Stimulated activated CD8-positive, alpha-beta memory T cell treated with anti-CD3 and anti-CD28 coated beads, Interleukin-4, amount 100 ng/mL, for 4 hours (primary cell): ENCODE measurements around the gene FEM1C.

ENCODE experiments used
- DNase-seq, 2 donors: peaks; one replicate each; pipeline ENCODE4 v3.0.0-alpha.2; 2020; ENCODE audit warnings: low read depth in 2 of 2, low spot score in 1 of 2

FEM1C gene, protein sequence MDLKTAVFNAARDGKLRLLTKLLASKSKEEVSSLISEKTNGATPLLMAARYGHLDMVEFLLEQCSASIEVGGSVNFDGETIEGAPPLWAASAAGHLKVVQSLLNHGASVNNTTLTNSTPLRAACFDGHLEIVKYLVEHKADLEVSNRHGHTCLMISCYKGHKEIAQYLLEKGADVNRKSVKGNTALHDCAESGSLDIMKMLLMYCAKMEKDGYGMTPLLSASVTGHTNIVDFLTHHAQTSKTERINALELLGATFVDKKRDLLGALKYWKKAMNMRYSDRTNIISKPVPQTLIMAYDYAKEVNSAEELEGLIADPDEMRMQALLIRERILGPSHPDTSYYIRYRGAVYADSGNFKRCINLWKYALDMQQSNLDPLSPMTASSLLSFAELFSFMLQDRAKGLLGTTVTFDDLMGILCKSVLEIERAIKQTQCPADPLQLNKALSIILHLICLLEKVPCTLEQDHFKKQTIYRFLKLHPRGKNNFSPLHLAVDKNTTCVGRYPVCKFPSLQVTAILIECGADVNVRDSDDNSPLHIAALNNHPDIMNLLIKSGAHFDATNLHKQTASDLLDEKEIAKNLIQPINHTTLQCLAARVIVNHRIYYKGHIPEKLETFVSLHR

GRCh38 chr5:115544436-115545350 lies at the start of gene FEM1C:
Gene FEM1C (minus strand): TSS chr5:115544775. CDS start chr5:115543493, 1,282 bp downstream.
- peak; percentile 97 to 98 for DNase-seq

DNA sequence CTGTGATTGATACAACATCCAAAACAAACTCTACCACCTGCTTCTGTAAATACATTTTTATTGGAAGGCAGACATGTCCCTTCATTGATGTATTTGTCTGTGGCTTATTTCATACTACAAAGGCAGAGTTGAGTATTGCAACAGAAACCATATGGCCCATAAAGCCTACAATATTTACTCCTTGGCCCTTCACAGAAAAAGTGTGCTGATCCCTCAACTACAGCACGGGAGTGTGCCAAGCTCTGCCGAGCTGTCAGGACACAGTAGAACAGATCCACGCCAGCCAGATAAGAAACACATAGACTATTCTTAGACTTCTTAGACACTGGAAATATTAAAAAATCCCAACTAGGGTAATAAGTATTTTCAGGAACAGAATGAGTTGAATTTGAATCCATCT lies 44.5 kb upstream of the FEM1C start:
- no peak for DNase-seq

- DNase-seq = no peak
These were observed 44.1 kb upstream of the FEM1C start for GRCh38 chr5:115588640-115589039.

GRCh38 chr5:115586525-115587146 lies 42.1 kb upstream of the FEM1C start:
- DNase-seq = no peak

DNA sequence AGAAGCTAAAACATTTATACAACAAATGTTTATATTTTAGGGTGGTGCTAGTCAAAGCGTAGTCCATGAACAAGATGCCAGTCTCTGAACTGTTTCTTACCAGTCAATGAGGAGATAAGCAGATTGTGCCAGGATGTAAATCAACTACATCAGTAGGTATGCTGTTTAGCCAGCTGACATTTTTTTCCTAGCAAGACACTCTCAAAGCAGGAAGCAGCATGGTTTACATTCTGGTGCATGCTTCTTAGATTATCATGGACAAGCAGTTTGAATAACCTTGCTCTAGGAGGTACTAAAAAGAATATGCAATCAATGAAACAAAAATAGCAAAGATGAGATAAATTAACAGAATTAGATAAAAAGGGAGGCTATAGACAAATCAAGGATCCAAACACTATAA lies 40.7 kb upstream of the FEM1C start:
- no peak for DNase-seq

DNA sequence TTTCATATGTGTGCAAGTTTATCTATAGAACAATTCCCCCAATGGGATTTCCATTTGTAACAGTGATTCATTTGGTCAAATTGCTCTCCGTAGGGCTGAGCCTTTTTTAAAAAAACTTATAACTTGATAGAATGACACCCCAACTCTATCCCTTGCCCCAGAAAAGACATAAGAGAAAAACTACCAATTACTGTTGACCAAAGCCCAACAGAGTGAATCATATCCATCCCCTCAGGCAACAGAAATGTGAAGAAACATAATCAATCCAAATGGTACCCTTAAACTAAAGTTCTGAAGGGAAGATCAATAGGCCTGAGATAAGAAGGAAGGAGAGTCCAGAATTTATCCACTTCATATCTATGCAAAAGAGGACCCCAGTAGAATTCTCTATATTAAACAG lies 39.9 kb upstream of the FEM1C start:
- DNase-seq = no peak

DNA sequence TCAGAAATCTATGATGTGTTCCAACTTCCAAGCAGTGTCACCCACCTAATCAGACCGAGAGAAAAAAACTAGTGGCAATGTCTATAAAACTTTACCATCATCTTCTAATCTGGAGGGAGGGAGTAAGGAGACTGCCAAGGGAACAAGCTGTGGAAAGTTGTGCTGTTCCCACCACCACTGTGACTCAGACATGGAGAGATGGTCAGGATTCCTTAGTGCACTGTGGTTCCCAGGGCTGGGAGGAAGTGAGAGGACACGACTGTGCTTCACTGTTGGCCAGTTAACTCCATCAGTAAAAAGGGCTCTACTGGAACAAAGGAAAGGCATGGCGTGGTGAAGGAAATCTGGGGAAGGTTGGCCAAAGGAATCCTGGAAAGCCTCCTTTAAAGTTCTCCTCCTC lies 38.9 kb upstream of the FEM1C start:
- DNase-seq = no peak

- no peak for DNase-seq
These were observed 36.4 kb upstream of the FEM1C start for GRCh38 chr5:115580941-115581340.

DNA sequence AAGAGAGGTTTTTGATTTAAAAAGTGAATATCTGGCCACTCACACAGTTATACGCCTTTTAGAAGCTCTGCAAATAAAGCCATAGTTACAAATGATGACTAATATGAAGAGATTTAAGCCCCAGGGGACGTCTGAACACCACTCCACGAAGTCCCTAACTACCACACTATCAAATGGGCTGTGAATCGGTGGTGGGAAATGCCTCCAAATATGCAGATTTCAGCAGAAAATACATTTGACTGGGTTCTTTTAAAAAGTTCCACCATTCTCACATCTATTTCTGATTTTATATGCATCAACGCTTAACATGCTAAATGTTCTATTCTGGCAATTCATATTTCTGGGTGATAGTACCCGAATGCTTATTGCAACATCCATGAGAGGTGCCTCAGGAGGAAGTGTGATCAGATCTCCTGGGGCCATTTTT lies 35.2 kb upstream of the FEM1C start:
- no peak for DNase-seq

- DNase-seq = no peak
These were observed 34.6 kb upstream of the FEM1C start for GRCh38 chr5:115579216-115579615.

- no peak for DNase-seq
These were observed 34.1 kb upstream of the FEM1C start for GRCh38 chr5:115578657-115579056.

DNA sequence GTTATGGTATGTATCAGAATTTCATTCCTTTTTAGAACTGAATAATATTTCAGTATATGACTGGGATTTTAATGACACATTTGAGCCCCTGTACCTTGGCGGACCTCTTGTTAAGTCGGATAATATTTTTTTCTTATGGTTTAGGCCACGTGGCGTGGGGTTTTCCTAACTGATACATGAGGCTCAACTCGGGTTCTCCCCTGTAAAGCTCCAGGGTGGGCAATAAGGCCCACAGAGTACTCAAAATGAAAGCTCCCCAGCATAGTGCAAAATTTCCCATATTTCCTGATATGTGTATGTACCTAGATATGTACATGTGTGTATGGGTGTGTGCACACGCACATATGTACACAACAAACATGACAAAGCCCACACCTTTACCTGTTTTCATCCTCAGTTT lies 33.2 kb upstream of the FEM1C start:
- no peak for DNase-seq

- DNase-seq = no peak
These were observed 32.8 kb upstream of the FEM1C start for GRCh38 chr5:115577329-115577728.

GRCh38 chr5:115575167-115576070 lies 30.8 kb upstream of the FEM1C start:
- no peak for DNase-seq

- no peak for DNase-seq
These were observed 28.6 kb upstream of the FEM1C start for GRCh38 chr5:115573133-115573532.

DNA sequence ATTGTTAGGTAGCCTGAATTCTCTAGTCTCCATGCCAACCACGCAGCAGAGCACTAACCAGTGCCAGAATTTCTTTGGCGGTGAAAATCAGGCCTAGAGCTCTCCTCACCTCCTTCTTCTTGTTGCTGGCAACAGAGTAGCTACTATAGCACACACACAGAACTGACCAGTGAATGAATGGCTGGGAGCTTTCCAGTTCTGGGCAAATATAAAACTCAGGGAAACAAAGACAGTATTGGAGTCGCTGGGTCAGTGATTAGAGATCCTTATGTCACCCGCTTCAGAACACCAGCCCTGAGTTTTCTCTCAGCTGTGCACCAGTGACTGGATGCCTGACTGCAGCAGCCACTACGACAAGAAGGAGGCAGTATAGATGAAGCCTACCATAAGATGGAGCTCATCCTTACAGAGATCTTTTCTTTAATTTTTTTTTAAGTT lies 26.9 kb upstream of the FEM1C start:
- no peak for DNase-seq

GRCh38 chr5:115568668-115569067 lies 24.1 kb upstream of the FEM1C start:
- DNase-seq = no peak

GRCh38 chr5:115565233-115565632 lies 20.7 kb upstream of the FEM1C start:
- DNase-seq = no peak

DNA sequence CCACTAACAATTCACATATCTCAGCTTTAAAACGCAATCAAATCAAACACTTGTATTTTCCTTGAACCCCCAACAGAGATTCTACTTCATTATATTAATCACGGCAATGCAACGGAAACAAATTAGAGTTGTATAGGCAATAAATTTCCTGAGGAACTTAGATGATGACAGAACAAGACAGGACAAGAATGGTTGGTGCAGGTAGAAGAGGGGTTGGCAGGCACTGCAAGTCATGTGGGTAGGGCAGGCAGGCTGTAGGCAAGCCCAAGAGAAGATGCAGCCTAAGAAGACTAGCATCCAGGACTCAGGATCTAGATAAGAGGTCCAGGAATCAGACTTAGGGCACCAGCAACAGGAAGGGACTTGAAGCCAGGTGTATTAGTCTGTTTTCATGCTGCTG lies 16.6 kb upstream of the FEM1C start:
- DNase-seq = no peak

DNA sequence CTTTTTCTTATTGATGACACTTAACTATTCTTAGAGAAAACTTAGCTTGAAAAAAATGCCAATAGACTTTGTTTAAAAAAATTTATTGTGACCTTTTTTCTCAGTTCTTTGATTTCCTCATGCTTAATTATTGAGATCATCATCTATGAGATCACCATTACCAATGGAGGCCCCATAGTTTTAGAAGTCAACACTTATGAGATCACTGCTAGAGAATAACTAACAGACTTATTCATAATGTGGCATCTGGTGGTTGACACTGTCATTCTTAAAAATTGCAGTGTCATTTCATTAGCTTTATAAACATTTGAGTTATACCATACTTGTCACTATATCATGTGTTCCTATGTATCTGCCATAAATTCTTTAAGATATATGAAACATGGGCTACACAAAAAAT lies 14.9 kb upstream of the FEM1C start:
- DNase-seq = no peak
